ENCODE results near the gene KHDRBS2. TPM values are rescaled to one million over a fixed set of nuclear protein-coding genes. Genes with fewer than 3 reads are reported as not detected.

Gene KHDRBS2
- total RNA-seq, 1 experiment from 2014 or later, result not detected

DNA sequence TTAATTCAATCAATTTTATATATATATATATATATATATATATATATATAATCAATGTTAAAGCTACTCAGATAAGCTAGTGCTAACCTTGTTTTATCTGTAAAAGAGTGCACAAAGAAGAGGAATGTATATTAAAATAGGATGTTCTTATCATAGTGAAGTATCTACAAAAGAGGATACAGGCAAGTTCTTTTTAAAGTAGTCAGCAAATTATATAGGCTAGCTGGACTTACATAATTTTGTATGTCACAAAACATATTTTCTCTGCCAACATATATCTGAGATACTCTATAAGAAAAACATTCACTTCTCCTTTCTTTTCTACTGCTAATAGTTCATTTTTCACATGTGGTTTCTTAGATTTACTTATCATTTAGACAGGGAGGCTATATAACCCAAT is 39.9 kb downstream of the KHDRBS2 start:
- Histone ChIP-seq H3K9me3 (no peaks in the 10 kb centered on the region), H3K4me3 (no peak overlapping the region), H3K36me3 (no peaks in the 10 kb centered on the region), H3K27me3 (no peaks in the 10 kb centered on the region)
- no peak for DNase-seq

- no peaks in the 10 kb centered on the region for H3K36me3 ChIP-seq
- DNase-seq, result no peak
- no peak overlapping the region for H3K4me3 ChIP-seq
- H3K27me3 ChIP-seq, result no peaks in the 10 kb centered on the region
- no peaks in the 10 kb centered on the region for H3K9me3 ChIP-seq
These were observed 49.2 kb downstream of the KHDRBS2 start for GRCh38 chr6:62236784-62237183.

GRCh38 chr6:62229231-62229630 is 56.8 kb downstream of the KHDRBS2 start:
- H3K9me3 ChIP-seq, result no peaks in the 10 kb centered on the region
- H3K36me3 ChIP-seq, result no peaks in the 10 kb centered on the region
- H3K27me3 ChIP-seq, result no peaks in the 10 kb centered on the region
- no peak overlapping the region for H3K4me3 ChIP-seq
- DNase-seq, result no peak

- no peak overlapping the region for H3K4me3 ChIP-seq
- no peaks in the 10 kb centered on the region for H3K9me3 ChIP-seq
- no peaks in the 10 kb centered on the region for H3K36me3 ChIP-seq
- no peak for DNase-seq
- no peaks in the 10 kb centered on the region for H3K27me3 ChIP-seq
These were observed 68.2 kb downstream of the KHDRBS2 start for GRCh38 chr6:62217866-62218265.

GRCh38 chr6:62202078-62202477 is 83.9 kb downstream of the KHDRBS2 start:
- H3K4me3 ChIP-seq, result no peak overlapping the region
- H3K36me3 ChIP-seq, result no peaks in the 10 kb centered on the region
- no peak for DNase-seq
- no peaks in the 10 kb centered on the region for H3K27me3 ChIP-seq
- H3K9me3 ChIP-seq, result no peaks in the 10 kb centered on the region

DNA sequence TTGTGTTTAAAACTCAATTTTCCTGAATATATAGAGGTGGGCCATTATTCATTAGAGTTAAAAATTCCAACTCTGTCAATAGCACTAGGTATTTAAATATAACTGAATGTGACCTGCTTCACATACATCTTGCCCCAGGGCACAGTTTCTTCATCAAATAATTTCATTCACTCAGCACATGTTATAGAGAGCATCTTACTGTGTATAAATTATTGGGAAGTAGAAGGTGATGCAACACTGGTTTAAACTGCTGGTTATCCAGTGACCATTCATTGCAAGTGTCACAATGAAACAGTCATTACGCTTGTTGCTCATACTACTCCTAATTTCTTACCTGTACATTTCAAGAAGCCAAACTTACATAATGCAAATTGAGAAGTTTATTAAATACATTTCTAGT is 93.4 kb downstream of the KHDRBS2 start:
- no peak for DNase-seq
- H3K36me3 ChIP-seq, result no peaks in the 10 kb centered on the region
- no peaks in the 10 kb centered on the region for H3K27me3 ChIP-seq
- no peaks in the 10 kb centered on the region for H3K9me3 ChIP-seq
- no peak overlapping the region for H3K4me3 ChIP-seq

- Histone ChIP-seq H3K9me3 (no peaks in the 10 kb centered on the region), H3K27me3 (no peaks in the 10 kb centered on the region), H3K4me3 (no peak overlapping the region), H3K36me3 (no peaks in the 10 kb centered on the region)
- no peak for DNase-seq
These were observed 110.8 kb downstream of the KHDRBS2 start for GRCh38 chr6:62175195-62175594.

DNA sequence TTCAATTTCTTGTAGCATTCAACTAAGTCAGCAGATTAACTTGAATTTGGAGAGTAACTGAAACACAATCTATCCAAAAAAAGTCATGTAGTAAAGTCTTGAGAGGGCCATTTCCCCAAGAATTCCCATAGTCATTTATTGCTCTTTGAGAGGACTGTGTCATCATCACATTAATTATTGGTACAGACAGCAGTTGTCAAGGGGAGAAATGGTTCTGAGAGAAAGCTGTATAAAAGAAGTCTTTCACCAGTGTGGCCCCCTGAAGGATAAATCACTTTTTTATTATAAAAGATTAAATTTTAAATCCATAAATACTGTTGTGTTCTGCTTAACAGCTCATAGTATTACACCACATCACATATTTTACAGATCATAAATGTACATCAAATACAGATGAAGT is 111.5 kb downstream of the KHDRBS2 start:
- H3K9me3 ChIP-seq, result no peaks in the 10 kb centered on the region
- no peaks in the 10 kb centered on the region for H3K36me3 ChIP-seq
- no peaks in the 10 kb centered on the region for H3K27me3 ChIP-seq
- DNase-seq, result no peak
- H3K4me3 ChIP-seq, result no peak overlapping the region

DNA sequence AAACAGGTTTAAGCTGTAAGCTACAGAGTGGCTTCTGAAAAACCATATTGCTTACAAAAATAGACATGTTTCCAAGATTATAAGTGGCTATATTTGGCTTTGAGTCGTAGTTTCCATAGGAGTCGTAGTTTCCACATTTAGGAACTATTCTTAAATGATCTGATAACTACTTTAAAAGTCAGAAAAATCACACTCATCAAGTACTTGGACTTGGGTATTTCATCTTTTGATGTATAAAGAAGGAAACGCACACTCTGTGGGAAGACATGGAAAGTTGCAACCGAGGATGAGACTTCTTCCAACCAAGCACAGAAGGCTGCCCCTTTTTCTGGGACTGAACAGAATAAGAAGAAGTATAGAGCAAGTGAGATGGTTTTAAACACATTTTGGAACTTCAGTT is 118.3 kb downstream of the KHDRBS2 start:
- Histone ChIP-seq H3K27me3 (no peaks in the 10 kb centered on the region), H3K9me3 (no peaks in the 10 kb centered on the region), H3K4me3 (no peak overlapping the region), H3K36me3 (no peaks in the 10 kb centered on the region)
- DNase-seq, result no peak

- H3K36me3 ChIP-seq, result no peaks in the 10 kb centered on the region
- no peak for DNase-seq
These were observed 123.2 kb downstream of the KHDRBS2 start for GRCh38 chr6:62162858-62163257.

GRCh38 chr6:62152796-62153195 is 133.2 kb downstream of the KHDRBS2 start:
- no peak for DNase-seq

More at GRCh38 chr6:62162858-62163257, 123.2 kb downstream of the KHDRBS2 start:
- Histone ChIP-seq H3K9me3 (no peaks in the 10 kb centered on the region), H3K4me3 (no peak overlapping the region), H3K27me3 (no peaks in the 10 kb centered on the region)

GRCh38 chr6:62150048-62150663 is 135.9 kb downstream of the KHDRBS2 start:
- Histone ChIP-seq H3K36me3 (no peaks in the 10 kb centered on the region), H3K27me3 (no peaks in the 10 kb centered on the region), H3K4me3 (no peak overlapping the region), H3K9me3 (no peaks in the 10 kb centered on the region)
- DNase-seq, result peak; percentile 2

More at GRCh38 chr6:62152796-62153195, 133.2 kb downstream of the KHDRBS2 start:
- H3K9me3 ChIP-seq, result no peaks in the 10 kb centered on the region
- no peaks in the 10 kb centered on the region for H3K27me3 ChIP-seq
- no peak overlapping the region for H3K4me3 ChIP-seq
- H3K36me3 ChIP-seq, result no peaks in the 10 kb centered on the region

DNA sequence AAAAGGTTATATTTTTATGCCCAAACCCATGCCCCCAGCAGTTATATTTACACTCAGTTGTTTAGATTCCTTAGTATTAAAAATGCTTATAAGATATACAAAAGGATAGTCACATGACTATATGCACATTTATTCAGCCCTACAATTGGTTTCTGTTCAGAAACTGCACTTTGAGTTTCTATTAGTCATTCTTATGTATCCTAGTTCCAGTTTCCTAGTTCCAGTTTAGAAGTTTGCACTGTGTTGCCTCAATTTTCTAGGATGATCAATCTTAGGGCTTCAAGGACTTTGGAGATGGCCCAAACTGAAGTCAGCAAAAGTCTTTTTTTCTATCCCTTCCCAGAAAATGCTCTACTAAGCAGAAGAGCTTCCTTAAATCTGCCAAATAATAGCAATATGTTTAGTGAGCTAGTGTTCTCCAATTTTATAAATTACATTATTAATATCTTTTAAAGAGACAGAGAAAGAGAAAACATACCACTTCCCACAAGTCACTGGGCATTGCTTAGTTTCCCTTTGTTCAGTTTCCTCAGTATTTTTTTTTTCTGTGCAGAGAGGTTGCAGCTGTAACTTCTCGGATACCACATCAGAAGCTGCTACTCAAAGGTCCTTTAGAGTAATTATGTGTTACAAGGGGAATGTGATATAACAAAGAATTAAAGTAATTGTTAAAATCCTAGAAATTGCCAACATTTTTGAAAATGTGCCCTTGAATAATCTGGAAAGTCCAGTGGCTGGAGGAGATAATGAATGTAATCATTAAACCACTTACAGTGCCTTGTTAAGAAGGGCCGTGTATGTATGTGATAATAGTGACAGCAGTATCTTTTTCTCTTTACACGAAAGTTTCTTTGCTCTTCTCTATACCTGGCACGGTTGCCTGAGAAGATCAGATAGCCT is 138.8 kb downstream of the KHDRBS2 start:
- DNase-seq, result no peak
- H3K9me3 ChIP-seq, result no peaks in the 10 kb centered on the region
- H3K4me3 ChIP-seq, result no peak overlapping the region
- no peaks in the 10 kb centered on the region for H3K27me3 ChIP-seq
- no peaks in the 10 kb centered on the region for H3K36me3 ChIP-seq

GRCh38 chr6:62129127-62129526 is 156.9 kb downstream of the KHDRBS2 start:
- Histone ChIP-seq H3K27me3 (no peaks in the 10 kb centered on the region), H3K9me3 (no peaks in the 10 kb centered on the region), H3K4me3 (no peak overlapping the region), H3K36me3 (no peaks in the 10 kb centered on the region)
- no peak for DNase-seq

GRCh38 chr6:62119401-62119800 is 166.6 kb downstream of the KHDRBS2 start:
- Histone ChIP-seq H3K9me3 (no peaks in the 10 kb centered on the region), H3K4me3 (no peak overlapping the region), H3K27me3 (no peaks in the 10 kb centered on the region), H3K36me3 (no peaks in the 10 kb centered on the region)
- DNase-seq, result no peak

DNA sequence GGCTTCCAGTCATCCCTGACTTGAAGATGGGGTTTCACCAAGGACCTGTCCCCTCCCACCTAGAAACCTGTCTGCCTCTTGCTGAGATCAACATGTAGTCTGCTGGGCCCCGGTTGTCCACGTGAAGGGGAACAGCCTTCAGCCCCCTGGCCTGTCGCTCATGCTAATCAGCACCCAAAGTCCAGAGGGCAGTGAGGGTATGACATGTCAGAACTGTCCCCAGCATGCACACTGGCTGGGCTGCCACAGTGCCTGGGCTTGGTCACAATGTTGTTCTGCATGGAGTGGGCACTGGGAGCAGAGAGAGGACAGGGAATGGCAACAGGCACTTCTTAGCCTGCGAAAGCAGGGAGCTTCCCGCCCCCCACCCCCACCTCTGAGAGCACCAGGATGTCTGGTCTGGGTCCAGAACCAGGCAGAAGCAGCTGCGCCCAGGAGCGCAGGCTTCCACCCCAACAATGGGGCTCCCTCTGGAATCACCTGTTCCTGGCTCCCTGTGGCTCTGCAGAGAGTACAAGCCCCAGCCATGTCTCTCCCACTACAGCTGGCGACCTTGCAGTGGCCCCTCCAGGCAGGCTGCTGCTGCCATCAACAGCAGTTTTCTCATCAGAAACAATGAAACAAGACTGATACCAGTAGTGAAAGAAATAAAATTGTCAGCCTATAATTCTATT is 182.7 kb downstream of the KHDRBS2 start:
- H3K9me3 ChIP-seq, result no peaks in the 10 kb centered on the region
- H3K4me3 ChIP-seq, result no peak overlapping the region
- DNase-seq, result no peak
- no peaks in the 10 kb centered on the region for H3K27me3 ChIP-seq
- no peaks in the 10 kb centered on the region for H3K36me3 ChIP-seq

DNA sequence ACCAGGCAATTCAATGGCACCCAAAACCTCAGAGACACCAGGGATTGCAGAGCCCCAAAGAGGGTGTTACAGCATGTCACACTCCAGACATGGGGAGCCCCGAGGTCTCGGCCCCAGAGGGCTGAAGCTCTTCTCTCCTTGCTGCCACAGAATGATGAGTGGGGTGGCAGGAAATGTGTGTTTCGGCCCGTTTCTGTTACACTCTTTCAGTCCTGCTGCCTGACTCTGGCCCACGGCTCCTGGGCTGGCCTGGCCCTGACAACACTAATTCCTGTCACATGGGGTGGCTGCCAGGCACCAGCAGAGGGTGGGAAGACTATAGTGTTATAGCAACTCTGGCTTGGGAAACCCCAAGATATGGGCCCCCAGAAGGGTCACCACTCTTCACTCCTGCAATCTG is 183.6 kb downstream of the KHDRBS2 start:
- no peak for DNase-seq
- no peaks in the 10 kb centered on the region for H3K9me3 ChIP-seq
- H3K27me3 ChIP-seq, result no peaks in the 10 kb centered on the region
- no peak overlapping the region for H3K4me3 ChIP-seq
- no peaks in the 10 kb centered on the region for H3K36me3 ChIP-seq

Measured in MG63 (cell line).